Glomerular visceral epithelial cell (primary cell): ENCODE data around the gene SV2B.

Experiments used
- DNase-seq: peaks from one replicate; pipeline ENCODE4 v3.0.0-alpha.2; 2016; ENCODE audit errors: extremely low spot score

The SV2B gene

GRCh38 chr15:91265416-91265940 lies 165.4 kb downstream of the SV2B start:
- DNase-seq, result no peak

GRCh38 chr15:91268510-91268909 lies 168.5 kb downstream of the SV2B start:
- no peak for DNase-seq

GRCh38 chr15:91270747-91271146 lies 170.7 kb downstream of the SV2B start:
- no peak for DNase-seq

- peak; percentile 65 for DNase-seq
Measured at GRCh38 chr15:91271565-91272153, 171.6 kb downstream of the SV2B start.

- DNase-seq, result no peak
Measured at GRCh38 chr15:91275844-91276243, 175.8 kb downstream of the SV2B start.

- no peak for DNase-seq
Measured at GRCh38 chr15:91278951-91279350, 178.9 kb downstream of the SV2B start.

- no peak for DNase-seq
Measured at GRCh38 chr15:91279486-91279885, 179.4 kb downstream of the SV2B start.

- no peak for DNase-seq
Measured at GRCh38 chr15:91281947-91282346, 181.9 kb downstream of the SV2B start.

- DNase-seq, result no peak
Measured at GRCh38 chr15:91282486-91282885, 182.4 kb downstream of the SV2B start.

GRCh38 chr15:91283155-91283554 lies 183.1 kb downstream of the SV2B start:
- DNase-seq, result no peak

- DNase-seq, result no peak
Measured at GRCh38 chr15:91284758-91285466, 184.9 kb downstream of the SV2B start.

GRCh38 chr15:91289324-91289723 lies 189.3 kb downstream of the SV2B start:
- DNase-seq, result no peak

- DNase-seq, result no peak
Measured at GRCh38 chr15:91290553-91290952, 190.5 kb downstream of the SV2B start.

- DNase-seq, result no peak
Measured at GRCh38 chr15:91291673-91292072, 191.6 kb downstream of the SV2B start.

GRCh38 chr15:91294344-91294743 lies 194.3 kb downstream of the SV2B start:
- no peak for DNase-seq

- no peak for DNase-seq
Measured at GRCh38 chr15:91294795-91295194, 194.7 kb downstream of the SV2B start.

GRCh38 chr15:91298101-91298500 lies 198.0 kb downstream of the SV2B start:
- no peak for DNase-seq

GRCh38 chr15:91302588-91303439 lies 202.8 kb downstream of the SV2B start:
- DNase-seq, result peak; percentile 42

- DNase-seq, result no peak
Measured at GRCh38 chr15:91304210-91304609, 204.2 kb downstream of the SV2B start.

GRCh38 chr15:91304786-91305185 lies 204.7 kb downstream of the SV2B start:
- DNase-seq, result no peak

- no peak for DNase-seq
Measured at GRCh38 chr15:91306144-91306543, 206.1 kb downstream of the SV2B start.

- no peak for DNase-seq
Measured at GRCh38 chr15:91307601-91308000, 207.5 kb downstream of the SV2B start.

- no peak for DNase-seq
Measured at GRCh38 chr15:91308199-91308598, 208.1 kb downstream of the SV2B start.
